GM12891 (cell line): Measurements from ENCODE around the gene DHRS13.
"Not testable (repeated sequence)": the region's sequence is repeated elsewhere in the genome, so short reads cannot be mapped to it uniquely, and the experiment has no call there.

Experiments used
- DNase-seq: peaks from one replicate; pipeline ENCODE4 v3.0.0; 2011; ENCODE audit warnings: low spot score; ENCODE audit not compliant: insufficient read length
- FAIRE-seq: peaks from 2 replicates; lab custom pipeline; 2011; peaks lifted over from hg19 to GRCh38; lab: Jason Lieb, UNC
- PAX5 ChIP-seq: IDR thresholded peaks from 2 replicates; pipeline ENCODE4 v1.6.1; 2011; ENCODE audit warnings: low read length, moderate library complexity, mild to moderate bottlenecking; ENCODE audit not compliant: insufficient read depth, severe bottlenecking
- POLR2A ChIP-seq: IDR thresholded peaks from 2 replicates; pipeline ENCODE4 v1.6.1; 2011; ENCODE audit warnings: low read depth, low read length, control low read depth
- POLR2AphosphoS5 ChIP-seq: IDR thresholded peaks from 2 replicates; pipeline ENCODE4 v1.6.1; 2011; ENCODE audit warnings: low read depth, low read length, control low read depth
- POU2F2 ChIP-seq: IDR thresholded peaks from 2 replicates; pipeline ENCODE4 v1.6.1; 2011; ENCODE audit warnings: low read depth, mild to moderate bottlenecking, control low read depth, low read length, moderate library complexity
- SPI1 ChIP-seq: IDR thresholded peaks from 2 replicates; pipeline ENCODE4 v1.6.1; 2011; ENCODE audit warnings: low read depth, low read length, control low read depth
- TAF1 ChIP-seq: IDR thresholded peaks from 2 replicates; pipeline ENCODE4 v1.6.1; 2011; ENCODE audit warnings: low read depth, low read length, control low read depth

The DHRS13 gene

DNA sequence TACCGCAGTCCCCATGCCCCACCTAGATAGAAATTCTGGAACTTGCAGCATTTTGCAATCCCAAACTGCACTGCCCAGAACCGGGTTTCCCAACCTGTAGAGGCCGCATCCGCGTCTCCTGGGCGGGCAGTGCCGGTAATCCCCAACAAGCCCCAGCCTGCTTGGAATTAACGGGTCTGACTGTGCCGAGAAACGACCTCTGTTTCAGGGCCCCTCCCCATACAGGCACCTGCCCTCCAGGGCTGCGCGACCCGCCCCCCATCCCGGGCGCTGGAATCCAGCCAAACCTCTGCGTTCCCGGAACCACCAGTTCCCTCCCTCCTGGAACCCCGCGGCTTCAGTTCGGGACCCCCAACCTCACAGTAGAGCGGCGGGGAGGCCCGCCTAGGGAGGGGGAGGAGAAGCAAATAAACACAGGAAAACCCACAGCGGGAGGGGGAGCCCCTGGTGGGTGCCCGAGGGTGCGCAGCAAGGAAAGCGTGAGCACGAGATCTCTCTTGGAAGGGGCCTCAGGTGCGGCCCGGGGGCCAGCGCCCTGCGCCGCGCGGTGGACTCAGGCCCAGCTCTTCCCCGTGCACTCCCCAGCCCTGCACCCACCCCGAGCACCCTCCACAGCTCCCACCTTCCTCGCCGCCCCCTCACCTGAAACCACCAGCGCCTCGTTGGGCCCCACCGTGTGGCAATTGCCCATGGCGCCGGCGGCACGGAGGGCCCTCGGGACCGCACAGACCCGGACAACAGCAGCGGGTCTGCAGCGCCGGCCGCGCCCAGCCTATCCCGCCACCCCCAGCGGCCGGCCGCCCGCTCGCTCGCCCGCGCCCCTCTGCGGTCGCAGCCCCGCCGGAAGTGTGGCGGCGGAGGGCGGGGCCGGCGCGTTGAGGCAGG lies 5.8 kb downstream of the DHRS13 start, which contains the start of gene FLOT2:
Gene FLOT2 (minus strand): TSS at position 850 of the 885 bp plus-strand sequence. CDS start 159 bp downstream, at position 691.
- DNase-seq (no peak), FAIRE-seq (peak; percentile 71)
- no peak for TF ChIP-seq TAF1
- no peak for TF ChIP-seq POU2F2
- TF ChIP-seq PAX5: no peak
- peak; percentile 47; the same call in 1 of the 2 replicates for TF ChIP-seq POLR2A
- TF ChIP-seq SPI1: no peak
- TF ChIP-seq POLR2AphosphoS5: no peak

GRCh38 chr17:28896491-28896883 lies 6.4 kb downstream of the DHRS13 start:
- DNase-seq (no peak), FAIRE-seq (no peak)
- TF ChIP-seq POU2F2 (no peak), POLR2A (no peak), PAX5 (no peak), SPI1 (no peak), TAF1 (no peak), POLR2AphosphoS5 (no peak)

- FAIRE-seq: no peak
- TF ChIP-seq POLR2AphosphoS5: no peak
- no peak for TF ChIP-seq POU2F2
- no peak for DNase-seq
Measured at GRCh38 chr17:28895794-28896447, 7.0 kb downstream of the DHRS13 start.

GRCh38 chr17:28893248-28894183 lies 9.4 kb downstream of the DHRS13 start:
- not testable (repeated sequence) for DNase-seq
- FAIRE-seq: peak; percentile 59

DNA sequence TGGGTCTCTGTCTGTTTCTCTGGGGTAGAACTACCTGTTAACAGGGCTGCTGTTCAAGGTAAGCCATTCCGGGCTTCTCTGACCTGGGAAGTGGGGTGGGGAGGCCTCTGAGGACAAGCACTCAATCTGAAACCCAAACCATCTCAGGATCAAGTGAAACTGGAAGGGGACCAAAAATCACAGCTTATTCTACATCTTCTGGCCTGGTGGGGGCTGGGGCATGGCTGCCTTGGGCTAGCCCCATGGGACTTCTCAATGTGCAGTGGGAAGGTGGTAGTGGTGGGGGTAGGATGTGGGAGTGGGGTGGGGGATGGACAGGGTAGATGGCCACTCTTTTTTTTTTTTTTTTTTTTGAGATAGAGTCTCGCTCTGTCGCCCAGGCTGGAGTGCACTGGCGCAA lies 10.9 kb downstream of the DHRS13 start:
- DNase-seq: no peak
- no peak for TF ChIP-seq PAX5
- no peak for TF ChIP-seq POLR2AphosphoS5
- TF ChIP-seq POLR2A: no peak
- no peak for TF ChIP-seq POU2F2
- TF ChIP-seq SPI1: no peak
- TF ChIP-seq TAF1: no peak
- FAIRE-seq: no peak

More at GRCh38 chr17:28893248-28894183, 9.4 kb downstream of the DHRS13 start:
- TF ChIP-seq SPI1 (peak; percentile 84), PAX5 (peak; percentile 24)

DNA sequence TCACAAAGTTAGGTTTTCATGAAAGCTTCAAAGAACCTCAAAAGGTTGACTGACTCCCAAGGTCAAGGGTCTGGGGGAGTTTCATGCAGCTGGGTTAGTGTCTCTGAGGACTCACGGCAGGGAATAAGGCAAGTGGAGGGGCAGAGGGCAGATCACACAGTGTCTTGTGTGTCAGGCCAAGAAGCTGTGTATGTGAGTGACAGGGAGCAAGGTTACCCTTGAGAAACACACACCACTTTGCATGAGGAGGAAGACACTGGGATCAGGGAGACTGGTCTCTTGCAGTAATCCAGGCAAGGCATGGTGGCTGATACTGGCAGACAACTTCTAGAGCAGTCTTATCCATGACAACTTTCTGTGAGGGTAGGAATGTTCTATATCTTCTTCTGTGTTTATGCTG lies 11.7 kb downstream of the DHRS13 start:
- FAIRE-seq (no peak), DNase-seq (no peak)
- no peak for TF ChIP-seq SPI1
- TF ChIP-seq POLR2A: no peak
- TF ChIP-seq PAX5: no peak
- TF ChIP-seq POU2F2: no peak
- TF ChIP-seq POLR2AphosphoS5: no peak
- TF ChIP-seq TAF1: no peak

GRCh38 chr17:28889996-28890395 lies 12.9 kb downstream of the DHRS13 start:
- TF ChIP-seq SPI1: no peak
- TF ChIP-seq POU2F2: no peak
- no peak for TF ChIP-seq POLR2A
- TF ChIP-seq PAX5: no peak
- TF ChIP-seq TAF1: no peak
- TF ChIP-seq POLR2AphosphoS5: no peak
- no peak for DNase-seq
- FAIRE-seq: no peak

GRCh38 chr17:28888832-28889231 lies 14.0 kb downstream of the DHRS13 start:
- DNase-seq (no peak), FAIRE-seq (no peak)
- TF ChIP-seq PAX5 (no peak), POU2F2 (no peak)

GRCh38 chr17:28887871-28888471 lies 14.9 kb downstream of the DHRS13 start:
- FAIRE-seq (peak; percentile 70), DNase-seq (no peak)
- TF ChIP-seq SPI1: peak; percentile 78
- TF ChIP-seq POLR2A: no peak
- TF ChIP-seq TAF1: no peak
- no peak for TF ChIP-seq PAX5
- TF ChIP-seq POU2F2: no peak
